ENCODE measurements around the gene SEMA3A.
"Not testable (repeated sequence)": the region's sequence is repeated elsewhere in the genome, so short reads cannot be mapped to it uniquely, and the experiment has no call there.

SEMA3A gene

DNA sequence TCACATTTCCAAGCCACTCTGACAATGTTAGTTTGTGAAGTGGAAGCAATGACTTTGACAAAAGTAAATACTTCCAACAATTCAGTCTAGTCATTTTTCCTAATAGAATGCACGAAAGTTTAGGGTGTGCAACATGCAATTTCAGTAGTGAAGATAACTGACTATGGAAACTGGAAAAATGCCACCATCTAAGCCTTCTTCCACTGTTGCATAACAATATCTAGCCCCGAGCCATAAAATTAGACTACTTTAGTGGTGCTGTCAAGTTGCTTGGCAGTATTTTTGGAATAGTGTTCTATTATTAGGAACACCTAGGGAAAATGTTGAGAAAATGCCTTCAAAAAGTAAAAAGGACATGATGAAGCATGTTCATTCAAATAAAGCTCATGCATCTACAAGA is 17.9 kb downstream of the SEMA3A start:
- no peak for TF ChIP-seq Cebpa-rat (IDR thresholded peaks at IDR 0.05)
- 0 out of 20 replicates have a peak, but pooled peaks cover 0 to 6% (median 0%) of the 10 kb centered on the region in 10 experiments for H3K4me1 ChIP-seq
- no peak overlapping the region for H3K27ac ChIP-seq
- H3K27me3 ChIP-seq, result no peaks in the 10 kb centered on the region
- no peak overlapping the region for H3K4me3 ChIP-seq
- no peak overlapping the region for H3K4me2 ChIP-seq
- no peaks in the 10 kb centered on the region for H3K36me3 ChIP-seq
- no peaks in the 10 kb centered on the region for H4K20me1 ChIP-seq
- peaks cover 0 to 18% (median 8%) of the 10 kb centered on the region in 11 experiments; a peak in 11 of 22 replicates for H3K9me3 ChIP-seq (replicated peaks in 1 of 11)
- no peak overlapping the region for H3K9ac ChIP-seq

DNA sequence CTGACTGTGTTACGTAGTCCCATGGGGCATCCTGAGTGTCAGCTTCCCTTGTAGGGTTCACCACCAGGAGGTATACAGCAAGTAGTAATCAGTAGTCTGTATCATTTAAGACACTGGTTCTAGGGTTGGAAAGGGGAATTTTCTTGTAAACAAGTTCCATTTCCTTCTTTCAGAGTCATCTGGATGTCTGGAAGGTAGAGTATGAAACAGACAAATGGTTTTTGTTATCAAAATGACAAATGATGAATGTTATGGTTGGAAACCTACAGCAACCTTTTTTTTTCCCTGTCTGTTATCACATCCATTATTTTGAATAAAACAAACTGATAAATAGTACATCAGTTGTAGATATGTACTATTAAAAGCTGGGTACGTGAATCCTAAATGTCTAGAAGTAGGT is 19.1 kb downstream of the SEMA3A start:
- 0 out of 20 replicates have a peak, but pooled peaks cover 0 to 6% (median 0%) of the 10 kb centered on the region in 10 experiments for H3K4me1 ChIP-seq
- no peaks in the 10 kb centered on the region for H3K27me3 ChIP-seq
- H3K9ac ChIP-seq, result no peak overlapping the region
- no peak overlapping the region for H3K4me2 ChIP-seq
- no peaks in the 10 kb centered on the region for H3K36me3 ChIP-seq
- no peak overlapping the region for H3K27ac ChIP-seq
- no peak for TF ChIP-seq Cebpa-rat (IDR thresholded peaks at IDR 0.05)
- H3K9me3 ChIP-seq (replicated peaks in 1 of 11), result peaks cover 0 to 18% (median 8%) of the 10 kb centered on the region in 11 experiments; a peak in 11 of 22 replicates
- no peak overlapping the region for H3K4me3 ChIP-seq
- H4K20me1 ChIP-seq, result no peaks in the 10 kb centered on the region

DNA sequence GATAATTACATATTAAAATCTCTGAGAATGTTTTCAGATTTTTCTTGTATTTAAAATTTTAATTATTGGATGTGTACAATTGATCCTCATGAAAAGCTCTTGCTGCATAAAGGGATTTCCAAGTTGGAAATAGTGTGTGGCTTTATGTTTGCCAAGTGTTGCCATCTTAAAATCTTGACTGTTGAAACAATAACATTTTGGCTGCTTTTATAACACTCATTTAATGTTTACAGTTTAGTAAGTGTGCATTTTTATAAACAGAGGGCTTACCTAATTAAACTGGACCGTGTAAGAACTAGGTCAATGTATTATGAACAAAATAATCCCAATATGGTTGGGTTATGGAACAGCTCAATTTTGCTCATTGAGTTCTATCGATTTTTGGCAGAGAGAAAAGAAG is 23.9 kb downstream of the SEMA3A start:
- no peaks in the 10 kb centered on the region for H3K4me1 ChIP-seq
- H3K9me3 ChIP-seq (replicated peaks in 1 of 11), result peaks cover 0 to 18% (median 8%) of the 10 kb centered on the region in 11 experiments; a peak in 11 of 22 replicates
- H3K4me3 ChIP-seq, result no peak overlapping the region
- no peak overlapping the region for H3K27ac ChIP-seq
- no peaks in the 10 kb centered on the region for H3K36me3 ChIP-seq
- no peak for TF ChIP-seq Cebpa-rat (IDR thresholded peaks at IDR 0.05)
- no peaks in the 10 kb centered on the region for H3K27me3 ChIP-seq
- no peaks in the 10 kb centered on the region for H4K20me1 ChIP-seq
- H3K9ac ChIP-seq, result no peak overlapping the region
- no peak overlapping the region for H3K4me2 ChIP-seq

DNA sequence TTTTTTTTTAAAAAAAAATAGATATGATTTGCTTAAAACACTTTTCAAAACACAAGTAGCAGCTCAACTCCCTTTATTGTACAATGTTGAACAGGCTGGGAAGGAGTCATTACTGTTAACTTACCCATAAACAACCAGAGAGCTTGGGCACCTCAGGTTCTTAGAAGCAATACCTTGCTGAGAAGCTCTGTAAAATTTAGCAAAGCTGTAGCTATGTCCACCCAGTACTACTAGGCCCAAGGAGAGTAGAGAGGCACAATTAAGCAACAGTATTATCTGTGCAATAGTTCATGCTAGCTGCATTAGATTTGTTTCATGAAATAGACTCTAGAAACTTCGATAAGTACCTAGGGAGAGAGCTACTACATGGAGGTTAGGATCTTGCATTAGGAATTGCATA is 32.0 kb downstream of the SEMA3A start:
- Histone ChIP-seq H3K4me1 (no peaks in the 10 kb centered on the region), H3K36me3 (no peaks in the 10 kb centered on the region), H3K9me3 (replicated peaks in 1 of 11) (no peaks in the 10 kb centered on the region), H3K4me2 (no peak overlapping the region), H3K27ac (no peak overlapping the region), H3K27me3 (no peaks in the 10 kb centered on the region), H3K4me3 (no peak overlapping the region), H3K9ac (no peak overlapping the region), H4K20me1 (no peaks in the 10 kb centered on the region)
- TF ChIP-seq Cebpa-rat (IDR thresholded peaks at IDR 0.05), result no peak

DNA sequence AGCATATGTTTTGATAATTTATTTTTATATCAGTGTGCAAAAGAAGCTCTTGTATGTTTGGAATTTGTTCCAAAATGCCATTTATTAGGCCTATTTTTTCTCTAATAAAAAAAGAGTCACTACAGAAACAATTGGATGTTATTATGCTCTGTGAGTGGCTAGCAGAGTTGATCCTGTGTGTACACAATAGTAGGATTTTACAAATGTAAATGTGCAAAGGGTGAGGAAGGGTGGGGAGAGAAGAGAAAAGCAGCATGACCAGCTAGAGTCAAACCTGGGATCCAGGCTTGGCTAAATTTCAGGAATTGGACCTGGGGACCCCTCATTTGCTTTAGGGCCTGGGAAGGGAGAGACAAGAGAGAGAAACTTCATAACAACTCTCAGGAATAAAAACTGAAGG is 32.5 kb downstream of the SEMA3A start:
- H3K4me2 ChIP-seq, result no peak overlapping the region
- H3K4me3 ChIP-seq, result no peak overlapping the region
- no peaks in the 10 kb centered on the region for H4K20me1 ChIP-seq
- H3K36me3 ChIP-seq, result no peaks in the 10 kb centered on the region
- no peaks in the 10 kb centered on the region for H3K4me1 ChIP-seq
- H3K9ac ChIP-seq, result no peak overlapping the region
- no peaks in the 10 kb centered on the region for H3K9me3 ChIP-seq (replicated peaks in 1 of 11)
- TF ChIP-seq Cebpa-rat (IDR thresholded peaks at IDR 0.05), result no peak
- no peak overlapping the region for H3K27ac ChIP-seq
- no peaks in the 10 kb centered on the region for H3K27me3 ChIP-seq

DNA sequence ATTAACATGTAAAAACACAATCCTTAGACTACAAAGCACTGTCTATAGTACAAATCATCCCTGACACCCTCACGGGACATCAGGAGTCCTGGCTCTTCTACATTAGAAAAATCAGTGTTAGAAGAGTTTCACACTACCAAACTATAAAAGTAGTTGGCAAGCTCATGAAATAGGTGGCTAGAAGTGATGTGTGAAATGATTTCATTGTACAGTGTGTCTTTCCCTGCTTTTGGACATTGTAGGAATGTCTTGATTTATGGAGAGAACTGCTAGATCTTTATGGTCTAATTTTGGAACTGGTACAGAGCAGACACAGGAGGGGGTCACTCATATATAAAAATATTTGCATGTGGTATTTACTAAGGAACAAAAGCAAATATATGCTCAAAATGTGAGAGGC is 33.2 kb downstream of the SEMA3A start:
- Histone ChIP-seq H3K4me2 (no peak overlapping the region), H3K4me1 (no peaks in the 10 kb centered on the region), H3K27me3 (no peaks in the 10 kb centered on the region), H3K27ac (no peak overlapping the region), H3K36me3 (no peaks in the 10 kb centered on the region), H3K9ac (no peak overlapping the region), H3K9me3 (replicated peaks in 1 of 11) (no peaks in the 10 kb centered on the region), H4K20me1 (no peaks in the 10 kb centered on the region), H3K4me3 (no peak overlapping the region)
- no peak for TF ChIP-seq Cebpa-rat (IDR thresholded peaks at IDR 0.05)

DNA sequence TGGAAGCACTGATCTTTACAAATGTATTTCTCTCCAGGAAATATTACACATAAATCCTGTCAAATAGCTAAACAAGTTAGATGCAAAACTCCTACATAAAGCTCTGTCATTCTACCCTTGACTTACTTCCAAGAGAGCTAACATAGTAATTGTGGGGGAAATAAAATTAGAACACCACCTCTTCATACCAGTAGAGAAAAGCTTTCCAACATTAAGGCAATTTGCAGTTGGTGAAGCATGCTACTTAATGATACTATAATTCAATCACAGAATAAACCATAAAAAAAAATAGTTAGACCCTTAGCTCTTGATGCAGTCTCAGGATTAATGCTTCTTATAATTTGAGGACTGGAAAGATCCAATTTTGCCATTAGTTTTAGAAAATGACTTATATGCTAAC is 35.2 kb downstream of the SEMA3A start:
- no peaks in the 10 kb centered on the region for H3K27me3 ChIP-seq
- no peak for TF ChIP-seq Cebpa-rat (IDR thresholded peaks at IDR 0.05)
- H3K36me3 ChIP-seq, result no peaks in the 10 kb centered on the region
- no peaks in the 10 kb centered on the region for H4K20me1 ChIP-seq
- no peak overlapping the region for H3K4me2 ChIP-seq
- H3K9ac ChIP-seq, result no peak overlapping the region
- H3K4me3 ChIP-seq, result no peak overlapping the region
- no peak overlapping the region for H3K27ac ChIP-seq
- H3K9me3 ChIP-seq (replicated peaks in 1 of 11), result no peaks in the 10 kb centered on the region
- H3K4me1 ChIP-seq, result no peaks in the 10 kb centered on the region

DNA sequence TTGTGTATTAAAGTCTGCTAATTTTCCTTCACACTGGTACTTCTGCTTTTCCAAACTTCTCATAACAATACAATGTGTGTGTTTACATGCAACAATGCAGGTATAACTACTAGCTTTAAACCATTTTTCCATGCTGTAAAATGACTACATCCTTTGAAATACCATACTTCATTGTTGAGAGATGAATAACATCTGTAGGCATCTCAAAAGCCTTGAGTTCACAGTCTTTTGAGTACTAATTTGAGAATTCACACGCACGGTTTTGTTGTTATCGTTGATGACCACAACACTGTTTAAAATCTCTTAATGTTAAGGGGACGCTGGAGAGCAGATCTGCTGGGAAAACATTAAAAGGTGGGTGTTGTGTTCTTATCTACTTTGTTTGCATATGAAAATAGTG is 37.4 kb downstream of the SEMA3A start:
- H3K36me3 ChIP-seq, result no peaks in the 10 kb centered on the region
- no peak overlapping the region for H3K4me2 ChIP-seq
- H3K4me3 ChIP-seq, result no peak overlapping the region
- H3K4me1 ChIP-seq, result no peaks in the 10 kb centered on the region
- H3K9me3 ChIP-seq (replicated peaks in 1 of 11), result no peaks in the 10 kb centered on the region
- no peak overlapping the region for H3K9ac ChIP-seq
- H4K20me1 ChIP-seq, result no peaks in the 10 kb centered on the region
- no peak for TF ChIP-seq Cebpa-rat (IDR thresholded peaks at IDR 0.05)
- no peaks in the 10 kb centered on the region for H3K27me3 ChIP-seq
- H3K27ac ChIP-seq, result no peak overlapping the region

DNA sequence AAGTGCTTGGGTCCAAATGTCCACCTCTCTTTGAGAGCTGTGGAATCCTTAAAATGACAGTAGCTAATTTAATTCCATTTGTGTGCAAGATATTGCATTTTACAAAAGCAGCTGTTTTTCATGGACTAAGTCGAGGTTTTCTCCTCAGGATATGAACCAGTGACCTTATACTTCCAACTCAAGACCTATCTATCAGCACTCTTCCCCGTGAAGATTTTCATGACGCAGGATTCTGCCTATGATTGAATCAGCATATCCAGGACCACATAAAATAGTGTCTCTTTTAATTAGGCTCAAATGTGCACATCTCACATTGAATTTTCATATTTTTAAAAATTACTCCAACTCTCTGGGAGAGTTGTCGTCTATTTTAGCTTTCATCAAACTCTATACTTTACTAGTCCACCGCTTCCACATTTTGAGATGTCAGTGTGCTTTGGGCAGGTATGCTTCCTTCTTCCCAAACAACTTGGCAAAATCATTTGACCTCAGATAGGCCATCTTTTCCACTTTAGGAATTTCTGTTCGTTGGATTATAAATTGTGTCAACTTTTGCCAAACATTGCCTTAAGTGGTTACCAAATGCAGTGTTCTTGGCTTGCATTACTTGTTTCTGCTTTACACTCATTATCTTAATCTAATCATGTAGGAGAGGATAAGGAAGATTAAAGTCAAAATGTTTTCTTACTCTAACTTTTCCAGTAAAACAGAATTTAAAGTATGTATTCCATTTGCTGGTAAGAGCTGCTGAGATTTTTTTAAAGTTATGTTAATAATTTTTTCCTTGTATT is 39.4 kb downstream of the SEMA3A start:
- H3K4me3 ChIP-seq, result no peak overlapping the region
- H3K27me3 ChIP-seq, result no peaks in the 10 kb centered on the region
- peaks cover 0 to 3% (median 0%) of the 10 kb centered on the region in 11 experiments; a peak in 1 of 22 replicates for H3K9me3 ChIP-seq (replicated peaks in 1 of 11)
- H3K36me3 ChIP-seq, result no peaks in the 10 kb centered on the region
- TF ChIP-seq Cebpa-rat (IDR thresholded peaks at IDR 0.05), result no peak
- no peak overlapping the region for H3K27ac ChIP-seq
- no peaks in the 10 kb centered on the region for H3K4me1 ChIP-seq
- no peak overlapping the region for H3K9ac ChIP-seq
- no peak overlapping the region for H3K4me2 ChIP-seq
- H4K20me1 ChIP-seq, result no peaks in the 10 kb centered on the region

DNA sequence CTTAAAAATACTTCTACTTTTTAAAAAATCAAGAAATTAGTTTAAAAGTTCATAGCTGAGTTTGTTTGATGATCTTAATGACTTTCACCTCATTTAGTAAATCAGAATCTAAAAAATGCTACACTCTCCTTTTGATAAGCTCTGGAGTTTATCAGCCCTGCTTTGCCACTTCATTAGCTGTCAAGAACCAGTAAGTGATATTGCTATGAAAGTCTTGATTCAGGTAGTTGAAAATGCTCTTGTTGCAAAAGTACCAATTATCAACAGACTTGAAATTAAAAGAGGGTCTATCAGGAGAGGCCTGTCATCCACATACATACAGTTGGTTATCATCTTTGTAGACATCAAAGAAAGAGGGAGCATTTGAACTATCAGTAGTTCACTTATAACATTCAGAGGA is 41.6 kb downstream of the SEMA3A start:
- Histone ChIP-seq H3K4me1 (no peaks in the 10 kb centered on the region), H3K4me2 (no peak overlapping the region), H3K9ac (no peak overlapping the region), H3K36me3 (no peaks in the 10 kb centered on the region), H3K27me3 (no peaks in the 10 kb centered on the region), H3K9me3 (replicated peaks in 1 of 11) (peaks cover 0 to 3% (median 0%) of the 10 kb centered on the region in 11 experiments; a peak in 1 of 22 replicates), H3K27ac (no peak overlapping the region), H4K20me1 (no peaks in the 10 kb centered on the region), H3K4me3 (no peak overlapping the region)
- no peak for TF ChIP-seq Cebpa-rat (IDR thresholded peaks at IDR 0.05)

DNA sequence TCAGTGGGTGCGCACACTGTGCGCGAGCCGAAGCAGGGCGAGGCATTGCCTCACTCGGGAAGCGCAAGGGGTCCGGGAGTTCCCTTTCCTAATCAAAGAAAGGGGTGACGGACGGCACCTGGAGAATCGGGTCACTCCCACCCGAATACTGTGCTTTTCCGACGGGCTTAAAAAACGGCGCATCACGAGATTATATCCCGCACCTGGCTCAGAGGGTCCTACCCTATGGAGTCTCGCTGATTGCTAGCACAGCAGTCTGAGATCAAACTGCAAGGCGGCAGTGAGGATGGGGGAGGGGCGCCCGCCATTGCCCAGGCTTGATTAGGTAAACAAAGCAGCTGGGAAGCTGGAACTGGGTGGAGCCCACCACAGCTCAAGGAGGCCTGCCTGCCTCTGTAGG is 44.2 kb downstream of the SEMA3A start:
- H3K27me3 ChIP-seq; H3K27ac ChIP-seq; H4K20me1 ChIP-seq; H3K9me3 ChIP-seq (replicated peaks in 1 of 11); H3K36me3 ChIP-seq; H3K4me3 ChIP-seq; H3K9ac ChIP-seq; H3K4me1 ChIP-seq; H3K4me2 ChIP-seq: not testable (repeated sequence)

All from BLaER1 treated with 17β-estradiol and CSF1 and Interleukin-3, amounts not matched to agents 10 nM and 100 nM (cell line).